GM12878 (cell line): Measurements from ENCODE around the gene ITSN2.

ENCODE experiments used
- CEBPB ChIP-seq, 2 experiments: fragments of 150-350 bp in 1 of 2; IDR thresholded peaks; 2 replicates each; pipeline ENCODE4 v1.6.1; 2012 to 2014; ENCODE audit warnings: low read depth in 2 of 2, low read length in 2 of 2, borderline replicate concordance in 1 of 2, inconsistent platforms in 1 of 2
- ELK1 ChIP-seq: IDR thresholded peaks from 2 replicates; pipeline ENCODE4 v1.6.1; 2012; ENCODE audit warnings: low read depth, low read length, improper control_type of control experiment
- MTA3 ChIP-seq: IDR thresholded peaks from 2 replicates; pipeline ENCODE4 v1.6.1; 2012; ENCODE audit warnings: low read length, inconsistent platforms, borderline replicate concordance
- PAX8 ChIP-seq: fragments of 450-650 bp; IDR thresholded peaks from 2 replicates; pipeline ENCODE4 v1.6.1; 2017; ENCODE audit warnings: mild to moderate bottlenecking, moderate library complexity
- POU2F2 ChIP-seq: IDR thresholded peaks from 3 replicates; pipeline ENCODE4 v1.6.1; 2011; ENCODE audit warnings: low read depth, mild to moderate bottlenecking, low read length, borderline replicate concordance
- USF2 ChIP-seq: IDR thresholded peaks from 2 replicates; pipeline ENCODE4 v1.6.1; 2011; ENCODE audit warnings: low read depth, low read length, improper control_type of control experiment, borderline replicate concordance

- TF ChIP-seq CEBPB (IDR thresholded peaks at IDR 0.05; ENCODE audit: borderline replicate concordance in 1 of 2, low read depth in 2 of 2, low read length in 2 of 2) (no peak), ELK1 (no peak), MTA3 (no peak), USF2 (no peak), POU2F2 (no peak), PAX8 (no peak)
These were observed 197.8 kb downstream of the ITSN2 start for GRCh38 chr2:24162494-24162893.
